Measurements from ENCODE around the gene PHLDA2.

Gene PHLDA2

GRCh38 chr11:2911088-2911784 lies 18.0 kb downstream of the PHLDA2 start:
- TF ChIP-seq FOXP2 (optimal IDR thresholded peaks at IDR 0.05; ENCODE audit: borderline replicate concordance, extremely low read depth, extremely low read length, insufficient read depth) (no peak), REST (IDR thresholded peaks at IDR 0.05; ENCODE audit: insufficient read depth in 1 of 2, low read depth in 2 of 2, low read length in 2 of 2) (no peak), POLR2AphosphoS5 (IDR thresholded peaks at IDR 0.05; ENCODE audit: low read depth, low read length) (no peak), TAF1 (IDR thresholded peaks at IDR 0.05; ENCODE audit: borderline replicate concordance, insufficient read depth, low read length) (no peak), SIN3A (IDR thresholded peaks at IDR 0.05; ENCODE audit: borderline replicate concordance, insufficient read depth, low read length) (no peak)

- TF ChIP-seq POLR2AphosphoS5 (IDR thresholded peaks at IDR 0.05; ENCODE audit: low read depth, low read length) (no peak), SIN3A (IDR thresholded peaks at IDR 0.05; ENCODE audit: borderline replicate concordance, insufficient read depth, low read length) (no peak), REST (IDR thresholded peaks at IDR 0.05; ENCODE audit: insufficient read depth in 1 of 2, low read depth in 2 of 2, low read length in 2 of 2) (no peak), TAF1 (IDR thresholded peaks at IDR 0.05; ENCODE audit: borderline replicate concordance, insufficient read depth, low read length) (no peak), FOXP2 (optimal IDR thresholded peaks at IDR 0.05; ENCODE audit: borderline replicate concordance, extremely low read depth, extremely low read length, insufficient read depth) (no peak)
Measured at GRCh38 chr11:2910401-2910955, 18.7 kb downstream of the PHLDA2 start.

GRCh38 chr11:2909133-2909902 lies 19.9 kb downstream of the PHLDA2 start:
- TF ChIP-seq TAF1 (IDR thresholded peaks at IDR 0.05; ENCODE audit: borderline replicate concordance, insufficient read depth, low read length): no peak

GRCh38 chr11:2908130-2908529 lies 21.1 kb downstream of the PHLDA2 start:
- TF ChIP-seq SIN3A (IDR thresholded peaks at IDR 0.05; ENCODE audit: borderline replicate concordance, insufficient read depth, low read length): no peak
- TF ChIP-seq REST (IDR thresholded peaks at IDR 0.05; ENCODE audit: insufficient read depth in 1 of 2, low read depth in 2 of 2, low read length in 2 of 2): no peak
- no peak for TF ChIP-seq TAF1 (IDR thresholded peaks at IDR 0.05; ENCODE audit: borderline replicate concordance, insufficient read depth, low read length)
- TF ChIP-seq FOXP2 (optimal IDR thresholded peaks at IDR 0.05; ENCODE audit: borderline replicate concordance, extremely low read depth, extremely low read length, insufficient read depth): no peak
- no peak for TF ChIP-seq POLR2AphosphoS5 (IDR thresholded peaks at IDR 0.05; ENCODE audit: low read depth, low read length)

- TF ChIP-seq SIN3A (IDR thresholded peaks at IDR 0.05; ENCODE audit: borderline replicate concordance, insufficient read depth, low read length): no peak
Measured at GRCh38 chr11:2904153-2905052, 24.8 kb downstream of the PHLDA2 start.

Measured in PFSK-1 (cell line).